ENCODE measurements around the gene UBC.
A peak's percentile ranks its signal among the peaks of the same experiment; 100 is the strongest.
"Not testable (repeated sequence)": the region's sequence is repeated elsewhere in the genome, so short reads cannot be mapped to it uniquely, and the experiment has no call there.

The UBC gene

DNA sequence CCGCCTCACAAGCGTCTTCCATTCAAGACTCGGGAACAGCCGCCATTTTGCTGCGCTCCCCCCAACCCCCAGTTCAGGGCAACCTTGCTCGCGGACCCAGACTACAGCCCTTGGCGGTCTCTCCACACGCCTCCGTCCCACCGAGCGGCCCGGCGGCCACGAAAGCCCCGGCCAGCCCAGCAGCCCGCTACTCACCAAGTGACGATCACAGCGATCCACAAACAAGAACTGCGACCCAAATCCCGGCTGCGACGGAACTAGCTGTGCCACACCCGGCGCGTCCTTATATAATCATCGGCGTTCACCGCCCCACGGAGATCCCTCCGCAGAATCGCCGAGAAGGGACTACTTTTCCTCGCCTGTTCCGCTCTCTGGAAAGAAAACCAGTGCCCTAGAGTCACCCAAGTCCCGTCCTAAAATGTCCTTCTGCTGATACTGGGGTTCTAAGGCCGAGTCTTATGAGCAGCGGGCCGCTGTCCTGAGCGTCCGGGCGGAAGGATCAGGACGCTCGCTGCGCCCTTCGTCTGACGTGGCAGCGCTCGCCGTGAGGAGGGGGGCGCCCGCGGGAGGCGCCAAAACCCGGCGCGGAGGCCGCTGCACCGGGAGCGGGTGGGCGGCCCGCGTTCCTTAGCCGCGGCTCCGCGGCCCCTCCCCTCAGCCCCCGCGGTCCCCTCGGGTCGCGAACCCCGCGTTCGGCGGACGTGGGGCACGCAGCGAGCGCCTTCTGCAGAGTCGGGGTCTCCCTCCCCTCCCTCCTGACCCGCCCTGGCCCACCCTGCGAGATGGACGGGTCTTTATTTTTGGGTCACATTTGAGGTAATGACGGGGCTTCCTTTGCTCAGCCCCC is at the start of gene UBC:
TSS of gene UBC (minus strand) at position 259 of the 847 bp plus-strand sequence. CDS start 879 bp downstream, outside the sequence.
- no peak for FAIRE-seq

GRCh38 chr12:124963211-124963610 is 48.8 kb upstream of the UBC start:
- FAIRE-seq: no peak

GRCh38 chr12:124961055-124961454 is 46.6 kb upstream of the UBC start:
- FAIRE-seq: no peak

GRCh38 chr12:124956571-124956970 is 42.1 kb upstream of the UBC start:
- no peak for FAIRE-seq

- no peak for FAIRE-seq
These were observed 40.3 kb upstream of the UBC start for GRCh38 chr12:124954771-124955170.

DNA sequence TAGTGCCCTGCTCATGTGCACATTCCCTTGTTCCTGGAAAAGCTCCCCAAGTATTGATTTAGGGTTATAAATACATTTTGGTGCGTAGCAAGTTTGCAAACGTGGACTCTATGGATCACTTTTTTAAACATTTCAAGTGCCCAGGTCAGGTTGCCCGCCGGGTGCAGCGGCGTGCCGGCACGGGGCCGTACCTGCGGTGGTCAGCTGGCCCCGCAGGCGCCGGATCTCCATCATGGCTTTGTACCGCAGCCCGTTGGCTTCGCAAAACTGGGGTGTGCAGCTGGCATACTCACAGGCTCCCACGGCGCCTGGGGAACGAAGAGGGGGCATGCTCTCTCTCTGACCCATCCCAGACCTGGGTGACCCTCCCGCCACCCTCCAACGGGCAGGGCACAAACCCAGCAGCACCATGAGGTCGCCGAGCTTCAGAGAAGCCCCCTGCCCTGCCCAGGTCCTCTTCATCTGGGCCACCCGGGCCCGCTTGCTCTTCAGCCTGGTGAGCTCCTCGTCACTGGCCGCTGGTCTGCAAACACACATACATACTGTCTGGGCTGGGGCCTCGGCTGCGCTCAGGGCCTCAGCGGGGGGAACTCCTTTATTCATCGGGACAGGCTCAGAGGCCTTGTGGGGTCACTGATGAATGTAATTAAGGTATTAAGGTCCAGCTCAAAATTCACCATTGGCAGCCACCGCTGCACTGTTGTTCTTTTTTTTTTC is 39.4 kb upstream of the UBC start:
- FAIRE-seq: no peak

- no peak for FAIRE-seq
These were observed 38.4 kb upstream of the UBC start for GRCh38 chr12:124952801-124953200.

DNA sequence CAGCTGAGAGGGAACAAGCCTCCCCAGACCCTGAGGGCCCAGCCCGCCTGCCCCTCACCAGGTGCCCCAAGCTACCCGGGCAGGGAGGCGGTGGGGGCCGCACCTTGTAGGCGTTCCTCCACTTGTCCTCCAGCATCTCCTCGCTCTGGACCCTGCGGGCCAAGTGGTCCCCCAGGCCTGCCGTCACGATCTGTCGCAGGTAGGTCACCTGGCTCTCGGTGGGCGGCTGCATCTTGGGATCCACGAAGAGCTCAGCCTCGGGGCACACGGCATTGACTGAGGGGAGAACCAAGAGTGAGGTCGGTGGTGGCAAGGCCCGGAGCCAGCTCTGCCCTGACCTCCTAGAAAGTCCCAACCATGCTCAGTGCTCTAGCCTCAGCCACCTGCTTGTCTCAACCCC is 37.8 kb upstream of the UBC start:
- FAIRE-seq: no peak

DNA sequence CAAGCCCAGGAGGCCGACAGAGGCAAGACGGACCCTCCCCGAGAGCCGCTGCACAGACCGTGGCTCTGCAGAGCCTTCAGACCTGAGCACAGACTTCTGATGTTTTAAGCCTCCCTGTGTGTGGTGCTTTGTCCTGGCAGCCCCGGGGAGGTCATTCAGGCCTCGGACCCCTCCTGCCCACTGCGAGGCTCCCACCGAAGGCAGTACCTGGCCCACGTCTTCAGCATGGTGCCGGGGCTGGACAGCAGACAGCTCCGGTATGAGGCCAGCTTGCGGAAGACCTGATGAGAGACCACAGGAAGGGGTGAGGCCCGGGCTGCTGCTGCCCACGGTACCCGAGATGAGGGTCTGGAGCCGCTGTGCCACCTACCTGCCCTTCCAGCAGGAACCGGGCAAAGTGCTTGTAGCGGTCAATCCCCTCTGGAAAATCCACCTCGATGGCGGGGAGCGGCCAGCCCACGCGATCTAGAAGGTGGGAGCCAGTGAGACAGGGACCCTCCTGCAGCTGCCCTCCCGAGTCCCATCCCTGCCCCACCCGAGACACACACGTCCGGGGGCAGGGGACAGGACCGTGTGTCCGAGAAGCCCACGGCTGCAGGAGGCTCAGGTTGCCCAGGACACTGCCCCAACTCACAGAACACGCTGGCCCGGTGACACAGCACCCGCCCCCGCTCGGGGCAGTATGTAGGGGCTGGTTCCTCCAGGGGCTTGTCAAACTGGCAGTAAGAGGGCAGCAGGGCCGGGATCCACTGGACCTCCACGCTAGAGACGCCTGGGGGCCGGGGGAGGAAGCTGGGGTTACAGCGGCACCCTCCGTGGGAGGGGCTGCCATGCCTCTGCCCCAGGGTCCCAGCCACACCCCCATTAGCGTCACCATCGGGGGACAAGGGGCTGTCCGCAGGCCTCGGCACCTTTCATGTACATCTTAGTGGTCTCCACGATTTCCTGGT is 35.6 kb upstream of the UBC start:
- no peak for FAIRE-seq

DNA sequence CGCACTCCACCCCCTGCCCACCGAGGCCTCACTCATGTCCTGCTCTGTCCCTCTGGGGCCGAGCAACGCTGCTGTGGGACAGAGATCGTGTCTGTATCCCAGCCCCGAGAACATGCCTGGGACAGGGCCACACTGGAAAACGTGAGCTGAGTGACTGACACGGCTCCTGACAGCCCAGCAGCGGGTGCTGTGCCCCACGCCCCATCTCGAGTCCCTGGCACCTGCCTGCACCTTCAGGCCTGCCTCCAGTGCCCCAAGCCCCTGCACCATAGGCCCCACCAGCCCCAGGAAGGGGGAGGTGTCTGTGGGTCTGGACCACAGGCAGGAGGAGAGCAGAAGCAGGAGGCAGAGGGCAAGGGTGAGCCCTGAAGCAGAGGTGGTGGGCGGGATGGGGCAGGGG is 34.6 kb upstream of the UBC start:
- FAIRE-seq: no peak

DNA sequence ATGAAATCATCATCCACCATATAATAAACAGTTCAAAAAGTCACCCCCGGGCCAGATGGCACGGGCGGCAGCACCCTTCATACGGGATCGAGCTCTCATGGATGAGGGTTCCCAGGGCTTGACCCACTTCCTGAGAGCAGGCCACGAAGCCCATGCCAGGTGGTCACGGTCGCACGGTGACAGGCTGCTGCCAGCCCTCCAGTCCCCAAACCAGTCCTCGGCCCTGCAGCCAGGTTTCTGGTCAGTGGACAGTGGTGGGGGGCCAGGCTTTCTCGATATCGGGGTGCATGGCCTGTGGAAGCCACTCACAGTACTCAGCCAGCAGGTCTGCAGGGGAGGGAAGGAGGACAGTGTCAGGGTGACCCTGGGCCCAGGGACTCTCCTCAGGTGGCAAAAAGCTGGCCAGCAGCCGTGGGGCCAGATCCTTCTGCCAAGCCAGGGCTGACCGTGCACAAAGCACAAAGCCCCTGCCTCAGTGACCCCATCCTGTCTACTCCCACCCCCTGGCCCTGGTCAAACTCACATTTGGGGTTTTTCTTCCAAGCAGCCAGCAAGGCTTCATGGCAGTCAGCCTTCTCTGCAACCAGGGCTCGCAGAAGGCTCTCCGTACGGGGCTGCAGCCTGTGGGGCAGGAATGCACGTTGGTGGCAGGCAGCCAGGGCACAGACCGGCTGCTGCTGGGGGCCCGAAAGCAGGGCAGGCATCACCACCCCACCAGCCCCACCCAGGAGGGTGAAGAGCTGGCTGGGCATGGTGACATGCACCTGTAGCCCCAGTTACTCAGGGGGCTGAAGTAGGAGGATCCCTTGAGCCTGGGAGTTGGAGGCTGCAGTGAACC is 33.3 kb upstream of the UBC start:
- no peak for FAIRE-seq

GRCh38 chr12:124947013-124947412 is 32.6 kb upstream of the UBC start:
- no peak for FAIRE-seq

DNA sequence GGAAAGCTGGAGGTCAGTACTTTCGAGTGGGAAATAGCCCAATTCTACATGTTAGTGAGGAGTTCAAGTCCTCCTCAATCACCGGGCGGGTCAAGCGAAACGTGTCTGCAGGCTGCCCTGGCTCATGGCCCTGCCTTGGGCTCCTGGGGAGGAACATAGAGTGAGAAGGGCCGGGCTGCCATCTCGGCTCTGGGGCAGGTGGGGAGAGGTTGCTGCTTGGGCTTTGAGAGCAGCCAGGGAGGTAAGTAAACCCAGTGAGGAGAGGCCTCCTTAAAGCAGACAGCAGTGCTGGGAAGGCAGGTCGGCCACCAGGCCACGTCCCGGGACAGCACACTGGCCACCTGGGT is 32.0 kb upstream of the UBC start:
- no peak for FAIRE-seq

- no peak for FAIRE-seq
These were observed 26.7 kb upstream of the UBC start for GRCh38 chr12:124941170-124941527.

GRCh38 chr12:124940393-124941169 is 26.1 kb upstream of the UBC start:
- no peak for FAIRE-seq

GRCh38 chr12:124940143-124940392 is 25.6 kb upstream of the UBC start:
- peak; percentile 95 for FAIRE-seq

DNA sequence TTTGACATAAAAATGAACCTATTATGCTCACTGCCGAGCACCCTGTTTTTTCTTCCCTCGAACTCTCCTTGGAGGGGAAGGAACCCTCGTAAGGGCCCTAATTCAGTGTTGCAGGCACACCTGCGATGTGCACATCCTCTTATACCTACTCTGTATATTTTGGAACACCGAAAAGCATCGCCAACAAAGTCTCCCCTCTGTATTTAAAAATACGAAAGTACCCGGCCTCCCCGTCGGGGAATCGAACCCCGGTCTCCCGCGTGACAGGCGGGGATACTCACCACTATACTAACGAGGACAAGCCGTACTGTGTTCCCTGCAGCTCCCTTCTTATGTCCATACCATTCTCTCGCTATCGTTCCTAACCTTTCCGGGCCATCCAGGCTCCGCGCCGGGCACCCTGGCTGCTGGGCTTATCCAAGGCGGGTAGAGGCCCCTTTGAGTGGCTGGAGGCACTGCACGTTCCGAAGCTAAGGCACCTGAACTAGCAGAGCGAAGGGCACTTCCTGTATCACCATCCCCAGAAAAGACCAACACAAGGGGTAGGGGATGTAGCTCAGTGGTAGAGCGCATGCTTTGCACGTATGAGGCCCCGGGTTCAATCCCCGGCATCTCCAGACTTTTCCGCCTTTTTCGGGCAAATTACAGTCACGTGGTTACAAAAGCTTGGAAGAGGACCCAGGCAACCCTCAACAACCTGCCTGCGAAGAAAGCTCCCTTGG is 25.1 kb upstream of the UBC start:
- FAIRE-seq: no peak

- peak; percentile 54 for FAIRE-seq
These were observed 24.6 kb upstream of the UBC start for GRCh38 chr12:124939079-124939420.

GRCh38 chr12:124938587-124938986 is 24.1 kb upstream of the UBC start:
- peak; percentile 34 for FAIRE-seq

DNA sequence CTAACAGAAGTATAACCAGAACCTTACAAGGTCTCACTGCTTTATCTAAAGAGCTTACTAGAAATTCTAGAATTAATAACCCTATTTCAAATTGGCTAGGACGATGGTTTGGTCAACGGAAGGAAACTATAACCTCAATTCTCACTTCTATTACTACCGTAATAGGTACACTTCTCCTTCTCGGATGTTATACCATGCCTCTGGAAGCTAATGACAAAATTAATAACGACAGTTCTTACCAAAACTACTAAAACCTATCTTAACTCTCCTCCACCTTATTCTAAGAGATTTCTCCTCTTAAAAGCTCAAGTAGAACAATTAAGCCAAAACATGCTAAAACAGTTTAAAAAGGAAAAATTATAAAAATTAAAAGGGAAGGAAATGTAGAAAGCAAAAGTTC is 23.7 kb upstream of the UBC start:
- no peak for FAIRE-seq

- FAIRE-seq: not testable (repeated sequence)
These were observed 17.1 kb upstream of the UBC start for GRCh38 chr12:124931528-124931927.
